ENCODE results near the gene TEDDM1.

TEDDM1 gene

GRCh38 chr1:182408435-182409075 is 8.1 kb upstream of the TEDDM1 start:
- TF ChIP-seq CTCF (conservative IDR thresholded peaks at IDR 0.05; ENCODE audit: low read depth, low read length), result no peak
- no peak overlapping the region for H3K4me3 ChIP-seq (ENCODE audit: low read length)
- no peak for DNase-seq (ENCODE audit: low read depth)

- no peak for TF ChIP-seq CTCF (conservative IDR thresholded peaks at IDR 0.05; ENCODE audit: low read depth, low read length)
- no peak for DNase-seq (ENCODE audit: low read depth)
- H3K4me3 ChIP-seq (ENCODE audit: low read length), result no peak overlapping the region
These were observed 7.3 kb upstream of the TEDDM1 start for GRCh38 chr1:182407724-182408123.

- no peak for TF ChIP-seq CTCF (conservative IDR thresholded peaks at IDR 0.05; ENCODE audit: low read depth, low read length)
- no peak overlapping the region for H3K4me3 ChIP-seq (ENCODE audit: low read length)
- DNase-seq (ENCODE audit: low read depth), result no peak
These were observed 5.5 kb upstream of the TEDDM1 start for GRCh38 chr1:182406012-182406411.

- no peak for TF ChIP-seq CTCF (conservative IDR thresholded peaks at IDR 0.05; ENCODE audit: low read depth, low read length)
- no peak for DNase-seq (ENCODE audit: low read depth)
- H3K4me3 ChIP-seq (ENCODE audit: low read length), result no peak overlapping the region
These were observed 5.1 kb upstream of the TEDDM1 start for GRCh38 chr1:182405578-182405977.

- no peak for DNase-seq (ENCODE audit: low read depth)
- TF ChIP-seq CTCF (conservative IDR thresholded peaks at IDR 0.05; ENCODE audit: low read depth, low read length), result peak; percentile 19
- H3K4me3 ChIP-seq (ENCODE audit: low read length), result no peak overlapping the region
These were observed 4.3 kb upstream of the TEDDM1 start for GRCh38 chr1:182404781-182405180.

GRCh38 chr1:182397653-182398393 is 2.6 kb downstream of the TEDDM1 start:
- DNase-seq (ENCODE audit: low read depth), result no peak
- TF ChIP-seq CTCF (conservative IDR thresholded peaks at IDR 0.05; ENCODE audit: low read depth, low read length), result no peak
- H3K4me3 ChIP-seq (ENCODE audit: low read length), result no peak overlapping the region

GRCh38 chr1:182395906-182396305 is 4.6 kb downstream of the TEDDM1 start:
- no peak for DNase-seq (ENCODE audit: low read depth)
- no peak for TF ChIP-seq CTCF (conservative IDR thresholded peaks at IDR 0.05; ENCODE audit: low read depth, low read length)
- no peak overlapping the region for H3K4me3 ChIP-seq (ENCODE audit: low read length)
